Endothelial cell of umbilical vein (primary cell): ENCODE data around the gene TTLL4. TPM values are rescaled to one million over a fixed set of nuclear protein-coding genes. Genes with fewer than 3 reads are reported as not detected.

ENCODE experiments used
- BruUV-seq: library from RNA; stranded (reverse); fragments of 400-500 nt; replicated peaks from 2 replicates; lab custom pipeline; 2021; lab: Mats Ljungman, UMichigan
- CTCF ChIA-PET: fragments of 300-600, 350-600 bp; sonication (Branson Sonifier 250); formaldehyde crosslinking; loops from one replicate; lab custom pipeline; 2021; ENCODE audit warnings: antibody characterized with exemption, inconsistent platforms; lab: Charles Lee
- POLR2A ChIA-PET: fragments of 300-600, 350-600 bp; sonication (Branson Sonifier 250); formaldehyde crosslinking; loops from one replicate; lab custom pipeline; 2021; ENCODE audit warnings: antibody characterized with exemption, inconsistent platforms; lab: Charles Lee
- DNase-seq: peaks from one replicate; pipeline ENCODE4 v3.0.0-alpha.2; 2011; ENCODE audit warnings: low read depth, low spot score
- FAIRE-seq: peaks from 2 replicates; lab custom pipeline; 2011; peaks lifted over from hg19 to GRCh38; lab: Jason Lieb, UNC
- H2AFZ ChIP-seq: 2 replicates; pipeline ENCODE4 v1.6.0; 2012; ENCODE audit warnings: low read depth, low read length, control low read depth, inconsistent platforms
- H3K27ac ChIP-seq: 2 replicates; pipeline ENCODE4 v1.5.1; 2011; ENCODE audit warnings: low read depth, mild to moderate bottlenecking, control low read depth, low read length, moderate library complexity; ENCODE audit not compliant: insufficient read depth
- H3K27me3 ChIP-seq, 2 experiments: 2 replicates each; pipeline versions ENCODE4 v1.6.0 to v1.6.1; 2011; ENCODE audit warnings: low read length in 2 of 2, mixed read lengths in 1 of 2; ENCODE audit not compliant: control insufficient read depth in 2 of 2, insufficient read depth in 2 of 2
- H3K36me3 ChIP-seq, 2 experiments: 2 replicates in 1 of 2; 3 replicates in 1 of 2; pipeline ENCODE4 v1.5.1; 2011; ENCODE audit warnings: low read length in 2 of 2, mild to moderate bottlenecking in 1 of 2, moderate library complexity in 1 of 2; ENCODE audit not compliant: control insufficient read depth in 2 of 2, insufficient read depth in 2 of 2; ENCODE audit errors: extremely low read depth in 1 of 2
- H3K4me1 ChIP-seq: 3 replicates; pipeline ENCODE4 v1.5.1; 2011; ENCODE audit warnings: mild to moderate bottlenecking, low read length; ENCODE audit not compliant: control insufficient read depth, insufficient read depth; ENCODE audit errors: extremely low read depth
- H3K4me2 ChIP-seq: 2 replicates; pipeline ENCODE4 v1.6.1; 2011; ENCODE audit warnings: low read length, control low read depth, mixed read lengths; ENCODE audit not compliant: insufficient read depth
- H3K4me3 ChIP-seq, 3 experiments: fragments of 200-600 bp in 1 of 3; sonication (generic), shearing (Covaris generic) in 1 of 3; replicated peaks in 1 of 3; 2 replicates each; pipeline ENCODE4 v1.5.1; 2011 to 2016; ENCODE audit warnings: control low read depth in 3 of 3, low read length in 3 of 3, mild to moderate bottlenecking in 2 of 3, inconsistent platforms in 1 of 3, low read depth in 1 of 3, moderate library complexity in 1 of 3; ENCODE audit not compliant: insufficient read depth in 1 of 3
- H3K79me2 ChIP-seq: 2 replicates; pipeline ENCODE4 v1.6.0; 2012; ENCODE audit warnings: low read length, inconsistent platforms; ENCODE audit not compliant: control insufficient read depth, insufficient read depth
- H3K9ac ChIP-seq: replicated peaks from 2 replicates; pipeline ENCODE3; 2011; ENCODE audit warnings: low read length, control low read depth; ENCODE audit not compliant: insufficient read depth; ENCODE audit errors: extremely low read depth
- H3K9me1 ChIP-seq: replicated peaks from 3 replicates; pipeline ENCODE4 v1.6.0; 2011; ENCODE audit warnings: mild to moderate bottlenecking, low read length; ENCODE audit not compliant: control insufficient read depth, insufficient read depth; ENCODE audit errors: extremely low read depth
- H3K9me3 ChIP-seq: replicated peaks from 2 replicates; pipeline ENCODE4 v1.5.1; 2012; ENCODE audit warnings: low read length, inconsistent platforms; ENCODE audit not compliant: control insufficient read depth, insufficient read depth
- H4K20me1 ChIP-seq: replicated peaks from 2 replicates; pipeline ENCODE3; 2011; ENCODE audit warnings: mild to moderate bottlenecking, low read length; ENCODE audit not compliant: control insufficient read depth, insufficient read depth; ENCODE audit errors: extremely low read depth
- EZH2 ChIP-seq: IDR thresholded peaks from 2 replicates; pipeline ENCODE4 v1.6.1; 2012; ENCODE audit warnings: borderline replicate concordance, low read depth, mild to moderate bottlenecking, moderate library complexity, low read length, inconsistent platforms; ENCODE audit not compliant: severe bottlenecking
- FOS ChIP-seq: IDR thresholded peaks from 2 replicates; pipeline ENCODE4 v1.6.1; 2011; ENCODE audit warnings: mild to moderate bottlenecking, low read length, moderate library complexity, borderline replicate concordance; ENCODE audit not compliant: insufficient read depth
- JUN ChIP-seq: IDR thresholded peaks from 2 replicates; pipeline ENCODE4 v1.6.1; 2011; ENCODE audit warnings: borderline replicate concordance, low read depth; ENCODE audit not compliant: insufficient read length, insufficient read depth
- POLR2A ChIP-seq: IDR thresholded peaks from 2 replicates; pipeline ENCODE4 v1.6.1; 2012; ENCODE audit warnings: low read depth, mild to moderate bottlenecking, control low read depth, low read length
- POLR2AphosphoS5 ChIP-seq: IDR thresholded peaks from 2 replicates; pipeline ENCODE4 v1.6.1; 2012; ENCODE audit warnings: low read depth, mild to moderate bottlenecking, control low read depth, low read length, moderate library complexity; ENCODE audit not compliant: insufficient read depth
- dilution Hi-C: fragments of 300-500 bp; cut with MboI; formaldehyde crosslinking; loops from one replicate; pipeline ENCODE4 v1.15.0; 2019; ENCODE audit warnings: low sequenced_read_pairs; ENCODE audit not compliant: extremely low pct_ligation_motif_present
- intact Hi-C: fragments of 100-400 bp; cut with micrococcal nuclease; formaldehyde crosslinking; loops from one replicate; pipeline ENCODE4 v1.10.0; 2022
- polyA plus RNA-seq, 4 experiments: library from polyadenylated mRNA; depleted of rRNA in 3 of 4; stranded (reverse) in 3 of 4; unstranded in 1 of 4; fragments of >200 nt; gene quantifications; 2 replicates each; pipeline versions ENCODE4 v1.2.1 to v1.2.3, GENCODE V29; 2011 to 2012; ENCODE audit warnings: missing spikeins in 1 of 4
- total RNA-seq: library from RNA; stranded (reverse); gene quantifications from 2 replicates; pipeline ENCODE4 v1.2.3, GENCODE V29; 2021

TTLL4 gene
- total and polyA plus RNA-seq, 2 donors (not counting 3 experiments of a cell fraction or from before 2014, with no cell fraction given) = 26.7 to 45.0 TPM

DNA sequence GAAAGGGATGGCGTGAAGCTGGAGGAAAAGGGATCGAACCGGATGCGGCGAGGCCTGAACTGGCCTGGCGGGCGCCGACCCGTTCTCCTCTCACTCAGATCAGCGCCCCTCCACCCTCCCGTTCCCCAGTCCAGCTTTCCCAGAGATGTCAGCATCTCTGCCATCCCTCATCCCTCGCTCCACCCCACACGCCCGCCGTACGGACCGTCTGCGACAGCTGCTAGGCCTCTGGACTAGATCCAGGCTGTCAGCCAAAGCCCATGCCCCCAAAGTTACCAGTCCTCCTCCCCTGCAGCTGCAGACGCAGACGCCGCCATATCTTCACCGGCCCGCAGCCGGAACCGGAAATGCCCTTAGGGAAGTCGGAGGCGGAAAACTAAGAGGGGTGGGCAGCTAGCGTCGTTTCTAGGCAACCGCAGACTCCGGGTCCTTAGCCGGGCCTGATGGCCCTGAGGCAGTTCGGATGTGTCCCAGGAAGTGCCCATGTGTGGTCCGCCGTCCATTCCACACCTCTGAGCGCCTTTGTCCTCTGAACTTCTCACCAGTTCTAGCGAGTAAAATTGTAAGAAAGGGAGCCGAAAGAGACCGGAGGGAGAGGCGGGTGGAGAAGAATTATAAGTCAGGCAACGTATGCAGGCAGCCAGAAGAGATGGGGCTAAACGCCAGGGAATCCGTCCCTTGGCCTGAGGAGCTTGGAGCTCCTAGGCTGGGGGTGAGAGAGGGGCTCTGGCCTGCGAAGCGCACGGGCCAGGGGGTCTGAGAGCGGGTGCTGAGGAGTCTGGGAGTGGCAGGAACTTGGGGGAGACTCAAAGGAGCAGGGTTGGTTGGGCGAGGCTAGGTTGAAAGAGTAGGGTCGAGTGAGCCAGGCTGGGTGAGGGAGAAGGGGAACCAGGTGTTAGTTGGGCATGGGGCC lies 38.7 kb upstream of the TTLL4 start, which contains the start of the genes RNF25 and STK36:
Gene RNF25, minus strand, starts transcription at position 349 of the 913 bp plus-strand sequence. Its CDS starts 32 bp downstream, at position 317.
Gene STK36, plus strand, starts transcription at position 433 of the 913 bp plus-strand sequence. CDS start 744 bp downstream, outside the sequence.
- dilution Hi-C loops = no loop called here
- FAIRE-seq = peak; percentile 97

DNA sequence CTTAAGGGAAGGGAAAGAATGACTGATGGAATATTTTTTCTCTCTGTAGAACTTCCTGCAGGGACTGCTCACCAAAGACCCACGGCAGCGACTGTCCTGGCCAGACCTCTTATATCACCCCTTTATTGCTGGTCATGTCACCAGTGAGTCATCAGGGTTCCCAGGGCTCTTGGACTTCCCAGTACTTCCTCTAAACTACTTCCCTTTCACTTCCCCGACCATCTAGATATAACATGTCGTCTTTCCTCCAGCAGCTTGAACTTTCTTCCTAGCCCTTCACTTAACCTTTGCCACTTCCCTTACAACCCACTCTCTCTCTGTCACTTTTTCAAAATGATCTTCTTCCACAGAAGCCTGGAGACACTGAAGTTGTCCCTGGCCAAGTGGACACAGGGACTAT lies 31.5 kb upstream of the TTLL4 start:
- Histone ChIP-seq H3K9ac (no peak overlapping the region), H3K36me3 (peaks cover 0 to 3% of the 10 kb centered on the region in 2 experiments), H3K79me2 (no peaks in the 10 kb centered on the region), H3K4me3 (no peak overlapping the region), H2AFZ (no peak overlapping the region), H3K27me3 (no peaks in the 10 kb centered on the region), H3K27ac (no peak overlapping the region), H3K4me2 (no peak overlapping the region), H4K20me1 (no peaks in the 10 kb centered on the region), H3K4me1 (peaks cover 6% of the 10 kb centered on the region), H3K9me1 (no peaks in the 10 kb centered on the region), H3K9me3 (no peaks in the 10 kb centered on the region)
- ChIA-PET POLR2A (no interaction called here), CTCF (interaction anchor here (1.5 to 1.7 kb wide), 2 partner anchors 8 to 20 kb away, joined by 3 to 9 read pairs; no protein-coding TSS in a partner anchor)
- intact Hi-C loops = no loop called here
- dilution Hi-C loops = no loop called here
- TF ChIP-seq FOS (peak; percentile 42), JUN (peak; percentile 21), EZH2 (no peak)
- no TSS peak for BruUV-seq
- DNase-seq = peak; percentile 8
- peak; percentile 66 for FAIRE-seq

More for the DNA sequence above, 38.7 kb upstream of the TTLL4 start, which contains the start of the genes RNF25 and STK36:
- peak; percentile 82 for DNase-seq
- peak within 1 kb of the TSS; percentile 94 for H3K4me2 ChIP-seq
- peak within 1 kb of the TSS; percentile 54 to 87 (median 82) for H3K4me3 ChIP-seq
- H4K20me1 ChIP-seq = no peaks in the 10 kb centered on the region
- no peaks in the 10 kb centered on the region for H3K9me3 ChIP-seq
- intact Hi-C loops = loop anchor here (1.0 kb wide), 3 partner anchors 13 to 175 kb away; partner anchors contain the start of genes BCS1L, TTLL4 and ZNF142
- ChIA-PET CTCF (interaction anchor here (0.5 to 5.4 kb wide), 11 partner anchors 8 to 274 kb away, joined by 3 to 36 read pairs (median 3); partner anchors contain the start of genes BCS1L, TTLL4 and ZNF142), POLR2A (interaction anchor here (0.6 to 1.8 kb wide), 4 partner anchors 13 to 258 kb away, joined by 4 to 5 read pairs (median 4); partner anchors contain the start of genes BCS1L and ZNF142)
- peaks cover 7 to 8% of the 10 kb centered on the region in 2 experiments for H3K36me3 ChIP-seq
- peak within 1 kb of the TSS; percentile 93 for H2AFZ ChIP-seq
- peak within 1 kb of the TSS; percentile 91 for H3K9ac ChIP-seq
- H3K4me1 ChIP-seq = peaks cover 16% of the 10 kb centered on the region
- no TSS peak for BruUV-seq
- peaks cover 17% of the 10 kb centered on the region for H3K79me2 ChIP-seq
- TF ChIP-seq POLR2A (peak; percentile 86), FOS (no peak), POLR2AphosphoS5 (peak; percentile 81)
- H3K27me3 ChIP-seq = no peaks in the 10 kb centered on the region
- peak within 1 kb of the TSS; percentile 79 for H3K27ac ChIP-seq
- no peaks in the 10 kb centered on the region for H3K9me1 ChIP-seq
